Measurements from ENCODE around the gene RTN4RL2.

The RTN4RL2 gene

DNA sequence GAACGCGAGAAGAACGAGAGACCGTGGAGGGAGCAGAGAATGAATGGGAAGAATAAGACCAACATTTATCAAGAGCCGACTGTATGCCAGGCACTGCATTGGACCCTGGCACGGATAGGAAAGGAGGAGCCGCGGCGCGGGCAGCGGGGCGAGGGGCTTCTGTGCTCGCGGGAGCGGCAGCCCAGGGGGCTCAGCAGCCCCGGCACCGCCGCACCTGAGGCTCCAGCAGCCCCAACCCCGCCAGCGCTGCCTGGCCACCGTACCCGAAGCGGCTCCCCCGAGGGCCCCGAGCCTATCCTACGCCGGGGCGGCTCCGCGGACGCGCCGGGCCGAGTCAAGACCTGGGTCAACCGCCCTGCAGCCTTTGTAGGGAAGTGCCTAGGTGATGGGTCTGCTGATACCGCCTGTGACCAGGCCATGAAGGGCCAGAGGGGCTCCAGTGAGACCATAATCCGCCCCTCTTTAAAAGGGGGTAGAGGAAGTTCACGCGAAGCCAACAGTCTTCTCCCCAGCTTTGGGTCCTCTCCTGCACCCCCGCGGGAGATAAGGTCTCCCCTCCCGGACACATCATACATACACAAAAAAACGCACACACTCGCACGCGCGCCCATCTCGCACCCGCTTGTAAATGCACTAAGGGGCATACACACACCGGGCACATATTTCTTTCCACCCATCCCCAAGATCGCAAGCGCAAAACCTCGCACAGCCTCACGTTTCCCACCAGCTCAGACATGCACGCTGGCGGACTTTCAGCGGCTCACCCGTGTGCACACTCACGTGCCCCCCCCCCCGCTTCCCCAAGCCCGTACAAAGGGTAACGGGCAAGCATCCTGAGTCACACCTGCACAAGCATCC is 935 bp upstream of the RTN4RL2 start:
- no peak for TF ChIP-seq HDGF (IDR thresholded peaks at IDR 0.05; ENCODE audit: borderline replicate concordance)
- TF ChIP-seq LEF1 (IDR thresholded peaks at IDR 0.05; ENCODE audit: borderline replicate concordance) = no peak
- peak; percentile 85 for TF ChIP-seq L3MBTL2 (conservative IDR thresholded peaks at IDR 0.05)
- no peak for DNase-seq (ENCODE audit: extremely low spot score)

DNA sequence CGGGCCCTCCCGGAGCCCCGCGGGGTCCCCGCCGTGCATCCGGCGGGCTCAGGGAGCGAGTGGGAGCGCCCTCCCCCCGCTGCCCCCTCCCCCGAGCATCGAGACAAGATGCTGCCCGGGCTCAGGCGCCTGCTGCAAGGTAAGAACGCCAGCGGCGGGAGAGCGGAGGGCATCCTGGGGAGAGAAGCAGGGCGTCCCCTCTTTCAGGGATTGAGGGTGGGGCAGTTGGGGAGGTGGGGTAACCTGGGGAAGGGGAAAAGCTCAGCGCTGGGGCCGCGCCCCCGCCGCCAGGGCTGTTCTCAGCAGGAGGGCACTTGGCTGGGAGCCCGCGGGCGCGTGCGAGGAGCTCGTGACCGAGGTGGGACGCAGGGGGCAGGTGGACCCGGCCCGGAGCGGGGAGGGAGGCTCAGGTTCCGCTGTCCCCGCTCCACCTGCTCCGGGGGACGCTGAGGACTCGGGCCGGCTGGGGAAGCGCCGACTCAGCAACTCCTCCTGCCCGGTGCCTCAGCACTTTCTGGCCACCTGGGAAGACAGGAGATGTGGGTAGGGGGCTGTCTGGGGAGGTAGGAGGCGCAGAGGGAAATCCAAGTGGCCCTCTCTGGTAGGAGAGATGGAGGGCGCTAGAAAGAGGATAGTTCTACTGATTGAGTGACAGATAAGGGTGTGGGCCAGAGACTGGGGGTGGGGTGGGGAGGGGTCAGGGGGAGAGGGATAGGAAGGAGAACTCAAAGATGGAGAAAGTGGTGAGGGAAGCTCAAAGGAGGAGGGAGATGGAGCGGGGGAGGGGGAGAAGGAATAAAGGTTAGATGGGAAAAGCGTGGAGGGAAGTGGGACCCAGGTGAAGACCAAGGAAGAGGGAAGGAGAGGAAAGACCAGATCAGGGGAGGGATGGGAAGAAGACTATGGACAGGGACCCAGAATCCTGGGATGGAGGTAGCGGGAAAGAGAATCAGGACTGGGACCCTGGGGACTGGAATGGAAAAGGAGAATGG is 726 bp downstream of the RTN4RL2 start:
- ChIA-PET POLR2A (interaction anchor here (1.1 kb wide), 2 partner anchors 12 to 70 kb away, joined by 3 to 5 read pairs; partner anchors contain the start of gene TIMM10), CTCF (interaction anchor here (0.5 to 1.8 kb wide), 5 partner anchors 19 to 81 kb away, joined by 3 to 12 read pairs (median 5); no protein-coding TSS in a partner anchor)
- DNase-seq (ENCODE audit: extremely low spot score) = no peak
- TF ChIP-seq HDGF (IDR thresholded peaks at IDR 0.05; ENCODE audit: borderline replicate concordance) (no peak), L3MBTL2 (conservative IDR thresholded peaks at IDR 0.05) (no peak), BHLHE40 (IDR thresholded peaks at IDR 0.05; ENCODE audit: borderline replicate concordance) (no peak), FOXK2 (IDR thresholded peaks at IDR 0.05) (no peak), FOXA1 (IDR thresholded peaks at IDR 0.05) (no peak), TARDBP (IDR thresholded peaks at IDR 0.05) (no peak), ZNF384 (IDR thresholded peaks at IDR 0.05) (no peak)
- TF ChIP-seq, protein P1, sequence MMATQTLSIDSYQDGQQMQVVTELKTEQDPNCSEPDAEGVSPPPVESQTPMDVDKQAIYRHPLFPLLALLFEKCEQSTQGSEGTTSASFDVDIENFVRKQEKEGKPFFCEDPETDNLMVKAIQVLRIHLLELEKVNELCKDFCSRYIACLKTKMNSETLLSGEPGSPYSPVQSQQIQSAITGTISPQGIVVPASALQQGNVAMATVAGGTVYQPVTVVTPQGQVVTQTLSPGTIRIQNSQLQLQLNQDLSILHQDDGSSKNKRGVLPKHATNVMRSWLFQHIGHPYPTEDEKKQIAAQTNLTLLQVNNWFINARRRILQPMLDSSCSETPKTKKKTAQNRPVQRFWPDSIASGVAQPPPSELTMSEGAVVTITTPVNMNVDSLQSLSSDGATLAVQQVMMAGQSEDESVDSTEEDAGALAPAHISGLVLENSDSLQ (IDR thresholded peaks at IDR 0.05) = no peak; the same call in 1 of the 2 replicates

More for the DNA sequence above, 935 bp upstream of the RTN4RL2 start:
- CTCF ChIA-PET = interaction anchor here (0.6 to 2.8 kb wide), 16 partner anchors 13 to 185 kb away, joined by 3 to 24 read pairs (median 4); no protein-coding TSS in a partner anchor
- POLR2A ChIA-PET = interaction anchor here (0.9 to 1.1 kb wide), 3 partner anchors 13 to 71 kb away, joined by 3 to 5 read pairs (median 5); partner anchors contain the start of gene TIMM10

DNA sequence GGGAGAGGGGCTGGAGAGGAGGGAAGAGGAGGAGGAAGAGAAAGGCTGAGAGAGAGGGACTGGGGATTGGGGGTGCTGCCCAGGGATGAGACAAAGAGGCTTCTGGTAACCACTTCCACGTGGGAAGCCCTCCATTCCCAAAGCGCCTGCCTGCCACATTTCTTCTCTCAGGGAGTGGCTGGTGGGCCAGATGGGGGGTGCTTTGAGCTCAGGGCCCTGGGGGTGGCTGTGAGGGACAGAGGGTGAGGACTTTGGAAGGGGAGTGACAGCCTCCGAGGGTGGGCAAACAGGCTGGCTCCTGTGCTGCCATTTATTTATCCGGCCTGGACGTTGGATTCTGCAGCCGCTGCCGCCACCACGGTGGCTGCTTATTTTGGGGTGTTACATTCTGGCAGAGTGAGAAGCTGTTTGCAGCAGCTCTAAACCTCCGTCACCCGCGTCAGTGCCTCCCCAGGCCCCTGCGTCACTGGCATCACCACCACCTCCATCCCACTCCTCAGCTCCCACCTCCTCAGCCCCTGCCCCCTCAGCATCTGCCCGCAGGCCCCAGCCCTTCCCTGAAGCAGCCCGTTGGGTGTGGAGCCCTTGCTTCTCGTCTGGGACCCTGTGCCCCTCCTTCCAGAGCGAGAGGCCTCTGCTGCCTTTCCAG is 1.6 kb downstream of the RTN4RL2 start:
- TF ChIP-seq FOXM1 (IDR thresholded peaks at IDR 0.05; ENCODE audit: borderline replicate concordance) (no peak), FOXK2 (IDR thresholded peaks at IDR 0.05) (no peak), ELF4 (IDR thresholded peaks at IDR 0.05) (no peak), SP1 (IDR thresholded peaks at IDR 0.05) (no peak), BHLHE40 (IDR thresholded peaks at IDR 0.05; ENCODE audit: borderline replicate concordance) (no peak), LEF1 (IDR thresholded peaks at IDR 0.05; ENCODE audit: borderline replicate concordance) (no peak), HDGF (IDR thresholded peaks at IDR 0.05; ENCODE audit: borderline replicate concordance) (no peak), CTBP1 (IDR thresholded peaks at IDR 0.05; ENCODE audit: borderline replicate concordance) (no peak), ARNT (IDR thresholded peaks at IDR 0.05) (no peak)
- TF ChIP-seq, protein P1 (IDR thresholded peaks at IDR 0.05) = no peak
- POLR2A ChIA-PET = no interaction called here
- DNase-seq (ENCODE audit: extremely low spot score) = no peak
- CTCF ChIA-PET = no interaction called here

DNA sequence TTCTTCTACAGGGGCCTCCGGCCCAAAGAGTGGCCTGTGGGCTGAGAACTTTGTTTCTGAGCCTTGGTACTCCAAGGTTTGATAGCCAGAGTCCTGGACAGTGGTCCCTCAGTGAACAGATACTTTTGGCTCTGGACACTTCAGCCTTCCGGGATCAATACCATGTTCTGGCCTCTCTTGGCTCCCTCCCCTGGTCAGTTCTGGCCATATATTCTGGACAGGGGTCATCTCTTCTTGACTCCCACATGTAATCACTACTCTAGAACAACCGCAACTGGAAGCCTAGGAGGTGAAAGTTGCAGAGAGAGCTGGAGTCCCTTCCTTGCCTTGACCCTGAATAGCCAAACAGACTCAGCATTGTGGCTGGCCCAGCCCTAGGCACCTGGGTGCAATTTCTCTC is 2.3 kb downstream of the RTN4RL2 start:
- CTCF ChIA-PET = interaction anchor here (0.6 to 0.9 kb wide), 2 partner anchors 10 to 106 kb away, joined by 3 read pairs; no protein-coding TSS in a partner anchor
- POLR2A ChIA-PET = no interaction called here
- DNase-seq (ENCODE audit: extremely low spot score) = no peak
- TF ChIP-seq SUZ12 (IDR thresholded peaks at IDR 0.05) (no peak), FOXK2 (IDR thresholded peaks at IDR 0.05) (no peak), LEF1 (IDR thresholded peaks at IDR 0.05; ENCODE audit: borderline replicate concordance) (no peak), FOXM1 (IDR thresholded peaks at IDR 0.05; ENCODE audit: borderline replicate concordance) (no peak), NFRKB (IDR thresholded peaks at IDR 0.05) (no peak), BHLHE40 (IDR thresholded peaks at IDR 0.05; ENCODE audit: borderline replicate concordance) (no peak), FOXA1 (IDR thresholded peaks at IDR 0.05) (no peak), HDGF (IDR thresholded peaks at IDR 0.05; ENCODE audit: borderline replicate concordance) (no peak), SP1 (IDR thresholded peaks at IDR 0.05) (no peak), TARDBP (IDR thresholded peaks at IDR 0.05) (no peak), L3MBTL2 (conservative IDR thresholded peaks at IDR 0.05) (no peak)

DNA sequence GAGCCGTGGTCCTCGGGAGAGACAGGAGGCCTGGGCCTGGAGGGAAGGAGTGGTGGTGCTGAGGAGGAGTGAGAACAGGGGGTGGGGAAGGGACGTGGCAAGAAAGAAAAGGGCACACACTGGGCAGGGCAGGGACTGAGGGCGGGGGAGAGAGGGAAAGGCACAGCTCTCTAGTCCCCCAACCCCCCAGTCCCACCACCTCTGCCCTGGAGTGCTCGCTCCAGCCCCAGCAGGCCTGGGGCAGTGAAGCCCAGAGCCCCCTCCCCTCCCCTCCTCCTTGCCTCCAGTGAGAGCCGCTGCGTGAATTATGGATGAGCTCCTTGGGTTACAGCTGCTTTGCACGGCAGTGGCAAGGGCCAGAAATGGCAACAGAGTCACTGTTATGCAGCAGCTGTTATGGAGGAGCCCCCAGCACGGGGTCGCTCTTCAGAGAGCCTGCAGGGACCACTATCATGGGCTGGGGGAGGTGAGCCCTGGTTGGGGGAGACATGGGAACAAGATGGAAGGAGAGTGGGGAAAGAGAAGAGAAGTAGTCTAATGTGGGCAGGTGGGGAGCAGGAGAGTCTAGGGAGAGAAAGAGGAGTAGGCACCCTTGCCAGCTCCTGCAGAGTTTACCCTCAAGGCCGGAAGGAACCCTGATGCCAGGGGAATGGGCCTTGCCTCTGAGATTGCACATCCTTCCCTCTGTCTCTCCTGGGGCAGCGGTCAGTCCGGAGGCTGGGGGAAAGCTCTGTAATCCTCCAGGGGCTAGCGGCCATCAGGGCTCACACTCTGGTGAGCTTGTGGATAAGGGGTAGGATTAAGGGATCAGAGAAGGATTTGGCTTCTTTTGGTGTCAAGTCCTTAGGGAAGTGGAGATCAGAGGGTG is 3.6 kb downstream of the RTN4RL2 start:
- ChIA-PET CTCF (interaction anchor here (0.7 kb wide), 1 partner anchor 63 kb away, joined by 3 read pairs; no protein-coding TSS in a partner anchor), POLR2A (interaction anchor here (1.7 kb wide), 1 partner anchor 9 kb away, joined by 4 read pairs; no protein-coding TSS in a partner anchor)
- no peak for DNase-seq (ENCODE audit: extremely low spot score)
- TF ChIP-seq SP1 (IDR thresholded peaks at IDR 0.05) (no peak), CTBP1 (IDR thresholded peaks at IDR 0.05; ENCODE audit: borderline replicate concordance) (no peak), NFRKB (IDR thresholded peaks at IDR 0.05) (no peak), TARDBP (IDR thresholded peaks at IDR 0.05) (no peak), BHLHE40 (IDR thresholded peaks at IDR 0.05; ENCODE audit: borderline replicate concordance) (no peak), ARNT (IDR thresholded peaks at IDR 0.05) (no peak), ELF4 (IDR thresholded peaks at IDR 0.05) (no peak)

All from HEK293T (cell line).